Vagina (tissue), 2 donors: ENCODE data around the gene ST8SIA4. TPM values are rescaled to one million over a fixed set of nuclear protein-coding genes. Genes with fewer than 3 reads are reported as not detected.
"Not testable (repeated sequence)": the region's sequence is repeated elsewhere in the genome, so short reads cannot be mapped to it uniquely, and the experiment has no call there.

Experiments used
- DNase-seq, 2 donors: peaks; one replicate each; pipeline ENCODE4 v3.0.0-alpha.2; 2017; ENCODE audit errors: extremely low spot score in 2 of 2
- H3K27ac ChIP-seq: fragments of 200-600 bp; sonication (generic); one replicate; pipeline ENCODE4 v1.5.1; 2019
- H3K27me3 ChIP-seq: fragments of 200-600 bp; sonication (generic); one replicate; pipeline ENCODE4 v1.5.1; 2019
- H3K36me3 ChIP-seq, 2 donors: fragments of 200-600 bp; sonication (generic); one replicate each; pipeline ENCODE4 v1.5.1; 2017 to 2019
- H3K4me1 ChIP-seq: fragments of 200-600 bp; sonication (generic); one replicate; pipeline ENCODE4 v1.5.1; 2019
- H3K4me3 ChIP-seq, 2 donors: fragments of 200-600 bp; sonication (generic); 1 replicate in 1 of 2; 2 replicates in 1 of 2; pipeline ENCODE4 v1.5.1; 2016 to 2019
- H3K9me3 ChIP-seq: fragments of 200-600 bp; sonication (generic); one replicate; pipeline ENCODE4 v1.5.1; 2019
- POLR2A ChIP-seq, 2 donors: fragments of 450-650 bp; IDR thresholded peaks; one replicate each; pipeline ENCODE4 v1.6.1; 2017; ENCODE audit warnings: antibody characterized with exemption in 2 of 2, mild to moderate bottlenecking in 2 of 2, moderate library complexity in 2 of 2
- POLR2AphosphoS5 ChIP-seq, 2 donors: sonication (generic); formaldehyde crosslinking; IDR thresholded peaks; one replicate each; pipeline ENCODE4 v1.9.0; 2017; ENCODE audit warnings: antibody characterized with exemption in 2 of 2, mild to moderate bottlenecking in 2 of 2, low read depth in 1 of 2; ENCODE audit not compliant: insufficient read depth in 1 of 2
- intact Hi-C: fragments of 100-400 bp; cut with DNase I; formaldehyde crosslinking; loops from one replicate; pipeline ENCODE4 v1.15.1; 2023
- total RNA-seq: library from RNA; depleted of rRNA; stranded (reverse); fragments of >200 nt; gene quantifications from one replicate; pipeline ENCODE4 v1.2.3, GENCODE V29; 2016
- TF ChIP-seq, protein P1 (sequence below), 3 experiments: fragments of 450-650 bp in 2 of 3; fragments of 200-600 bp in 1 of 3; sonication (generic) in 1 of 3; IDR thresholded peaks; one replicate each; pipeline ENCODE4 v1.5.1; 2017 to 2019; ENCODE audit warnings: antibody characterized with exemption in 3 of 3, mild to moderate bottlenecking in 2 of 3, moderate library complexity in 2 of 3

Gene ST8SIA4
- total RNA-seq, 1 donor from 2014 or later = 4.2 TPM

GRCh38 chr5:100790951-100791350, 112.1 kb downstream of the ST8SIA4 start:
- Histone ChIP-seq H3K27ac (no peak overlapping the region), H3K4me3 (no peak overlapping the region), H3K36me3 (no peaks in the 10 kb centered on the region), H3K9me3 (no peaks in the 10 kb centered on the region), H3K4me1 (no peaks in the 10 kb centered on the region), H3K27me3 (no peaks in the 10 kb centered on the region)
- no peak for DNase-seq
- intact Hi-C loops = no loop called here
- no peak for TF ChIP-seq POLR2A (IDR thresholded peaks at IDR 0.05)
- TF ChIP-seq, protein P1, sequence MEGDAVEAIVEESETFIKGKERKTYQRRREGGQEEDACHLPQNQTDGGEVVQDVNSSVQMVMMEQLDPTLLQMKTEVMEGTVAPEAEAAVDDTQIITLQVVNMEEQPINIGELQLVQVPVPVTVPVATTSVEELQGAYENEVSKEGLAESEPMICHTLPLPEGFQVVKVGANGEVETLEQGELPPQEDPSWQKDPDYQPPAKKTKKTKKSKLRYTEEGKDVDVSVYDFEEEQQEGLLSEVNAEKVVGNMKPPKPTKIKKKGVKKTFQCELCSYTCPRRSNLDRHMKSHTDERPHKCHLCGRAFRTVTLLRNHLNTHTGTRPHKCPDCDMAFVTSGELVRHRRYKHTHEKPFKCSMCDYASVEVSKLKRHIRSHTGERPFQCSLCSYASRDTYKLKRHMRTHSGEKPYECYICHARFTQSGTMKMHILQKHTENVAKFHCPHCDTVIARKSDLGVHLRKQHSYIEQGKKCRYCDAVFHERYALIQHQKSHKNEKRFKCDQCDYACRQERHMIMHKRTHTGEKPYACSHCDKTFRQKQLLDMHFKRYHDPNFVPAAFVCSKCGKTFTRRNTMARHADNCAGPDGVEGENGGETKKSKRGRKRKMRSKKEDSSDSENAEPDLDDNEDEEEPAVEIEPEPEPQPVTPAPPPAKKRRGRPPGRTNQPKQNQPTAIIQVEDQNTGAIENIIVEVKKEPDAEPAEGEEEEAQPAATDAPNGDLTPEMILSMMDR (IDR thresholded peaks at IDR 0.05) = no peak
- TF ChIP-seq POLR2AphosphoS5 (IDR thresholded peaks at IDR 0.05; ENCODE audit: insufficient read depth in 1 of 2, low read depth in 1 of 2) = no peak

GRCh38 chr5:100790170-100790665, 112.9 kb downstream of the ST8SIA4 start:
- Histone ChIP-seq H3K4me3 (no peak overlapping the region), H3K36me3 (no peaks in the 10 kb centered on the region), H3K27ac (no peak overlapping the region), H3K27me3 (no peaks in the 10 kb centered on the region), H3K9me3 (no peaks in the 10 kb centered on the region), H3K4me1 (no peaks in the 10 kb centered on the region)
- intact Hi-C loops = no loop called here
- DNase-seq = no peak
- no peak for TF ChIP-seq POLR2A (IDR thresholded peaks at IDR 0.05)
- no peak for TF ChIP-seq POLR2AphosphoS5 (IDR thresholded peaks at IDR 0.05; ENCODE audit: insufficient read depth in 1 of 2, low read depth in 1 of 2)
- TF ChIP-seq, protein P1 (IDR thresholded peaks at IDR 0.05) = no peak

DNA sequence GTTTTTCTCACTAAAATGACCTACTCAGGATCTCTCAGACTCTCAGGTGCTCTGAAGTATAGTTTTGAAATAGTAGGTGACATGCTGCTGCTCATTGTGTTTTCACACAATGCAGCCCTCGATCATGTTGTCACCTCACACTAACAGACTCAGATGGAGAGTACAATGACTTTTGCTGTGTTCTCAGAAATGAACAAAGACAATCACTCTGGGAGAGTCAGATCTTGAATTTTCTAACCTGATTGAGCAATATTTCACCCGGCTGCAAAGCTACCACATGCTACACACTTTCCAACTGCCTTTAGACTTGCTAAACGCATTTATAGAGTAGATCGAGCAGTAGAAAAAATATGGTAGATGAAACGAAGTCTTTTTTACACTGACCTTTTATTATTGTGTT, 113.4 kb downstream of the ST8SIA4 start:
- intact Hi-C loops = no loop called here
- DNase-seq = no peak
- H3K27me3 ChIP-seq = no peaks in the 10 kb centered on the region
- no peak overlapping the region for H3K4me3 ChIP-seq
- H3K9me3 ChIP-seq = no peaks in the 10 kb centered on the region
- no peaks in the 10 kb centered on the region for H3K4me1 ChIP-seq
- H3K27ac ChIP-seq = no peak overlapping the region
- no peaks in the 10 kb centered on the region for H3K36me3 ChIP-seq
- TF ChIP-seq POLR2AphosphoS5 (IDR thresholded peaks at IDR 0.05; ENCODE audit: insufficient read depth in 1 of 2, low read depth in 1 of 2) (no peak), POLR2A (IDR thresholded peaks at IDR 0.05) (no peak)
- TF ChIP-seq, protein P1 (IDR thresholded peaks at IDR 0.05) = no peak

GRCh38 chr5:100788417-100788816, 114.7 kb downstream of the ST8SIA4 start:
- Histone ChIP-seq H3K9me3 (no peaks in the 10 kb centered on the region), H3K4me3 (no peak overlapping the region), H3K4me1 (no peaks in the 10 kb centered on the region), H3K36me3 (no peaks in the 10 kb centered on the region), H3K27me3 (no peaks in the 10 kb centered on the region), H3K27ac (no peak overlapping the region)
- intact Hi-C loops = no loop called here
- TF ChIP-seq POLR2A (IDR thresholded peaks at IDR 0.05) (no peak), POLR2AphosphoS5 (IDR thresholded peaks at IDR 0.05; ENCODE audit: insufficient read depth in 1 of 2, low read depth in 1 of 2) (no peak)
- TF ChIP-seq, protein P1 (IDR thresholded peaks at IDR 0.05) = no peak
- DNase-seq = no peak

DNA sequence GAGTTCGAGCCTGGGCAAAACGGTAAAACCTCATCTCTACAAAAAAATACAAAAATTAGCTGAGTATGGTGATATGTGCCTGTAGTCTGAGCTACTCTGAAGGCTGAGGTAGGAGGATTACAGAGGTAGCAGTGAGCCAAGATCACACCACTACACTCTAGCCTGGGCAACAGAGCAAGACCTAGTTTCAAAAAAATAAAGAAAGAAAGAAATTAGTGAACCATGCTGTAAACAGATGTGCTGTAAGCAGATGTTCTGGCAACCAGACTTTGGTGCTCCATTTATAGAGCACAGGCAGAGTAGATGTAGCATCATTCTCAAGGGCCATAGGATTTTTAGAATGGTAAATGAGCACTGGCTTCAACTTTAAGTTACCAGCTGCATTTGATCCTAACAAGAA, 115.4 kb downstream of the ST8SIA4 start:
- no peaks in the 10 kb centered on the region for H3K27me3 ChIP-seq
- no peak overlapping the region for H3K27ac ChIP-seq
- intact Hi-C loops = no loop called here
- H3K4me1 ChIP-seq = no peaks in the 10 kb centered on the region
- TF ChIP-seq POLR2A (IDR thresholded peaks at IDR 0.05) (no peak), POLR2AphosphoS5 (IDR thresholded peaks at IDR 0.05; ENCODE audit: insufficient read depth in 1 of 2, low read depth in 1 of 2) (no peak)
- TF ChIP-seq, protein P1 (IDR thresholded peaks at IDR 0.05) = no peak
- DNase-seq = no peak
- no peak overlapping the region for H3K4me3 ChIP-seq
- no peaks in the 10 kb centered on the region for H3K9me3 ChIP-seq
- H3K36me3 ChIP-seq = no peaks in the 10 kb centered on the region

- H3K27me3 ChIP-seq, DNase-seq, H3K27ac ChIP-seq, H3K36me3 ChIP-seq, intact Hi-C loops, H3K4me3 ChIP-seq, H3K9me3 ChIP-seq, H3K4me1 ChIP-seq: not testable (repeated sequence)
These were observed 117.5 kb downstream of the ST8SIA4 start for GRCh38 chr5:100785536-100785935.
